GM13976 (cell line): ENCODE results near the gene LFNG.

Source experiments
- DNase-seq: peaks from one replicate; pipeline ENCODE4 v3.0.0; 2012; ENCODE audit warnings: low spot score
- CTCF ChIP-seq: IDR thresholded peaks from 2 replicates; pipeline ENCODE4 v1.5.1; 2012; ENCODE audit warnings: borderline replicate concordance, mild to moderate bottlenecking; ENCODE audit not compliant: insufficient read depth; ENCODE audit errors: extremely low read depth, missing control alignments, control extremely low read depth
- in situ Hi-C: fragments of 300-500 bp; cut with MboI; formaldehyde crosslinking; loops from one replicate; pipeline ENCODE4 v1.12.0; 2022; ENCODE audit warnings: low sequenced_read_pairs, mixed read lengths, inconsistent platforms; ENCODE audit not compliant: unreplicated experiment

LFNG gene

GRCh38 chr7:2575046-2575732 lies 55.6 kb downstream of the LFNG start:
- no peak for TF ChIP-seq CTCF
- in situ Hi-C loops, result no loop called here

GRCh38 chr7:2575733-2576340 lies 56.3 kb downstream of the LFNG start:
- no peak for TF ChIP-seq CTCF
- no peak for DNase-seq
- in situ Hi-C loops, result no loop called here

More at GRCh38 chr7:2575046-2575732, 55.6 kb downstream of the LFNG start:
- DNase-seq, result no peak

GRCh38 chr7:2576742-2577491 lies 57.3 kb downstream of the LFNG start:
- no peak for TF ChIP-seq CTCF
- in situ Hi-C loops, result no loop called here
- no peak for DNase-seq
